Measurements from ENCODE around the gene ZNF438.

ZNF438 gene

DNA sequence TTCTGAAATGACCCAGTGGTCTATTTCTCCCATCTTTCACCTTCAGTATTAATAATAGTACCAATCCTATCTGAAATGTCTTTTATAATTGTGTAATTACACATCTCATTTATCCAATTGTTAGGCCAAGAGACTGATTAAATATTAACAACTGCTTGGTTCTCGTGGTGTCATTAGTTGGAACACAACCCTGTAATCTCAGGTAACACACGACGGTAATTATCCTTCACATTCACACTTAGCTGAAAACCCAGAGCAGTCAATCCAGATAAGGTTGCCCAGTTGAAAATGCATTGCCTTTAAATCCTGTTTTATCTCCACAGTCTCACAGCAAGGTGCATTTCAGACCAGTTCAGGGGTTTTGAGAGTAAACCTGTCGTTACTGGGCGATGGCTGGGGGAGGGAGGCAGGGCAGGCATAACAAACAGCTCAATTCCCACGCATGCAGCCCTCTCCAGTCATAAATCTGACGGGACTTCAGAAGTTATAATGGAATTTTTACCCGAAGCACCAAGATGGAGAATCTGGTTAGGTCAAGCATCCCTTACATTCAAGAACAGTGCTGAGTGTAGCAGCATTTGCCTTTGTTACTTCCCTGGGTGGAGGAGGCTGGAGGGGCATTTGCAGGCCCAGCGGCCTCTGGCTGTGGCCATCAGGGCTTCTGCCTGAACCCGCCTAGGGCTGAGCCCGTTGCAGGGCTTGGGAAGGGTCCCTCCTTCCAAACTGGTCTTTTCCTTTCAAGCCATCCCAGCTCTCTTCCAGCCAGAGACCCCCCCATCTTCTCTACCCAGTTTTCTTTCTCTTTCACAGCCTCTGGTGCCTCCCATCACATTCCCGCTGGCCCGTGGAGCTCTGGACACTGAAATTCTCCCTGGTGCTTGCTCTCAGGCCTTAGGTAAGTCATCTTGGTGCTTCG is 201.1 kb downstream of the ZNF438 start:
- TF ChIP-seq CTCF (conservative IDR thresholded peaks at IDR 0.05; ENCODE audit: low read depth, low read length): no peak
- DNase-seq (ENCODE audit: low read depth): no peak
- H3K4me3 ChIP-seq (ENCODE audit: low read depth, low read length): no peak overlapping the region

DNA sequence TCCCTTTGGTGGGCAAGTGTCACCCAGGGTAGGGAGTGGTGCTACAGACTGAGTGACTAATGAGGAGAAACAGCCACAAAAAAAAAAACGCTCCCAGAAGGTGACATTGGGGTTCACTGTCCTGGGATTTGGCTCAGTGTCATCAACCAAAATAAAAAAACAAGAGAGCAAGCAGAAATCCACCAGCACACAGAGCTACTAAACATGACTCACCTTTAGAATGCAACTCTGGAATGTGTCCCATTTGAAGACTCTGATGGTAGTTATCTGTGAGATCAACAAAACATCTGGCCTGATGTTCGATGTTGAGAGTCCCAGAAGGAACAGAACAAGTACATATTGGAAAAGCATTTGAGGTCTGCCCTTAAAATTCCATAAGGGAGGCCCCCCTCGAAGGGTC is 201.8 kb downstream of the ZNF438 start:
- no peak overlapping the region for H3K4me3 ChIP-seq (ENCODE audit: low read depth, low read length)
- no peak for TF ChIP-seq CTCF (conservative IDR thresholded peaks at IDR 0.05; ENCODE audit: low read depth, low read length)
- DNase-seq (ENCODE audit: low read depth): peak; percentile 61

GRCh38 chr10:30828680-30829079 is 203.0 kb downstream of the ZNF438 start:
- peak; percentile 52 for DNase-seq (ENCODE audit: low read depth)
- no peak for TF ChIP-seq CTCF (conservative IDR thresholded peaks at IDR 0.05; ENCODE audit: low read depth, low read length)
- no peak overlapping the region for H3K4me3 ChIP-seq (ENCODE audit: low read depth, low read length)

DNA sequence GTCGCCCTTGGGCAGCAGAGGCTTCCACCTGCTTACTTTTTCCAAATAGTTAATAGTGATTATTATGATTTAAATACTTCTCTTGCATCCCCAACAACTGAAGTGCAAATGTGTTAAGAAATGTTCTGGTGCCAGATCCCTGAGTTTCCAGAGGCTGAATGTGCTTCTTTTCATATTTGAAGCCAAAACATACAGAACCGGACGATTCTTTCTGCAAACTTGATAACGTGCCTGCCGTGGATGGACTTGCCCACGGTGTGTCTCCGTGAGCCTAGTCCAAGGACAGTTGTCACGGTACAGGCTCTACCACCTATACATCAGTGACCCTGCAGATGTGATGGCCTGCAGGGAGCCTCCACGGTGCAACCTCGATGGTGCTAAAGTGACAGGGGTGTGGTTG is 203.5 kb downstream of the ZNF438 start:
- TF ChIP-seq CTCF (conservative IDR thresholded peaks at IDR 0.05; ENCODE audit: low read depth, low read length): no peak
- no peak for DNase-seq (ENCODE audit: low read depth)
- H3K4me3 ChIP-seq (ENCODE audit: low read depth, low read length): no peak overlapping the region

DNA sequence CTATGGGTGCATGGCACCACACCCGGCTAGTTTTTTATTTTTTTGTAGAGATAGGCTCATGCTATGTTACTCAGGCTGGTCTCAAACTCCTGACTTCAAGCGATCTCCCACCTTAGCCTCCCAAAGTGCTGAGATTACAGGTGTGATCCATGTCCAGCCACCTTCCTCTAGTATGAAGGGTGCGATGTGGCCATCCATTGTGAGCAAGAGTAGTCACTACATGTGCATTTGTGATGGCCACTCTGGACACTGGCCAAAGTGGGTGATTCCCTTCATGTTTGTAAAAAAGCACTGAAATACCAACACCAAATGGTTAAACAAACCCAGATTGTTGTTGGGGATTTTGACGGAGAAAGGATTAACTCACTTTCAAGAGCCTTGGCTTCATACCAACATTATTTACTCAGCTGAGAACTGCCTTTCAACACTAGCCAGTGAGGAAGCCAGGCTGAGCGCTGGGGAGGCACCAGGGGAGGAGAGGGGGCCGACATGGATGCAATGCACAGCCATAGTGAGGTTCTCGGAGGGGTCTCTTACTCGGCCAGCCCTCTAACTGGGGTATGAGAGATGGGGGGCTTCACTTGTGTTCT is 204.0 kb downstream of the ZNF438 start:
- DNase-seq (ENCODE audit: low read depth): peak; percentile 75
- no peak for TF ChIP-seq CTCF (conservative IDR thresholded peaks at IDR 0.05; ENCODE audit: low read depth, low read length)
- no peak overlapping the region for H3K4me3 ChIP-seq (ENCODE audit: low read depth, low read length)

- TF ChIP-seq CTCF (conservative IDR thresholded peaks at IDR 0.05; ENCODE audit: low read depth, low read length): no peak
- no peak overlapping the region for H3K4me3 ChIP-seq (ENCODE audit: low read depth, low read length)
- no peak for DNase-seq (ENCODE audit: low read depth)
These were observed 205.0 kb downstream of the ZNF438 start for GRCh38 chr10:30826679-30827078.
